ENCODE data around the gene C22orf15. TPM values are rescaled to one million over a fixed set of nuclear protein-coding genes. Genes with fewer than 3 reads are reported as not detected.
A peak's percentile ranks its signal among the peaks of the same experiment; 100 is the strongest.

The C22orf15 gene
- total and polyA plus RNA-seq, 2 experiments from 2014 or later: 0.37 TPM; not detected in 1

GRCh38 chr22:23782703-23783102 is 19.9 kb downstream of the C22orf15 start:
- DNase-seq (ENCODE audit: low spot score): no peak
- WGBS (ENCODE audit: low lambda C conversion rate, missing lambda C conversion rate): 92% methylated on average over 1 of the region's 1 CpG

DNA sequence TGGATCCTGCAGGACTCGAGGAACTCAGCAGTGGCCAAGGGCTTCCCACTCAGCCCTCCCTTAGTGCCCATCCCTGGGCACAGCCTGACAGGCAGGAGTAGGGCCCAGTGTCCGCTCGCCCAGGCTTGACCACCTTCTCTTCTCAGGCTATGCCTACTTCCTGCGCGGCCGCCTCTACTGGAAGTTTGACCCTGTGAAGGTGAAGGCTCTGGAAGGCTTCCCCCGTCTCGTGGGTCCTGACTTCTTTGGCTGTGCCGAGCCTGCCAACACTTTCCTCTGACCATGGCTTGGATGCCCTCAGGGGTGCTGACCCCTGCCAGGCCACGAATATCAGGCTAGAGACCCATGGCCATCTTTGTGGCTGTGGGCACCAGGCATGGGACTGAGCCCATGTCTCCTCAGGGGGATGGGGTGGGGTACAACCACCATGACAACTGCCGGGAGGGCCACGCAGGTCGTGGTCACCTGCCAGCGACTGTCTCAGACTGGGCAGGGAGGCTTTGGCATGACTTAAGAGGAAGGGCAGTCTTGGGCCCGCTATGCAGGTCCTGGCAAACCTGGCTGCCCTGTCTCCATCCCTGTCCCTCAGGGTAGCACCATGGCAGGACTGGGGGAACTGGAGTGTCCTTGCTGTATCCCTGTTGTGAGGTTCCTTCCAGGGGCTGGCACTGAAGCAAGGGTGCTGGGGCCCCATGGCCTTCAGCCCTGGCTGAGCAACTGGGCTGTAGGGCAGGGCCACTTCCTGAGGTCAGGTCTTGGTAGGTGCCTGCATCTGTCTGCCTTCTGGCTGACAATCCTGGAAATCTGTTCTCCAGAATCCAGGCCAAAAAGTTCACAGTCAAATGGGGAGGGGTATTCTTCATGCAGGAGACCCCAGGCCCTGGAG is 20.7 kb downstream of the C22orf15 start:
- H3K9me3 ChIP-seq (ENCODE audit: low read depth): no peaks in the 10 kb centered on the region
- DNase-seq (ENCODE audit: low spot score): peak; percentile 7
- H3K4me1 ChIP-seq (ENCODE audit: insufficient read depth): peaks cover 43% of the 10 kb centered on the region
- H3K27me3 ChIP-seq: no peaks in the 10 kb centered on the region
- TF ChIP-seq, protein P1, sequence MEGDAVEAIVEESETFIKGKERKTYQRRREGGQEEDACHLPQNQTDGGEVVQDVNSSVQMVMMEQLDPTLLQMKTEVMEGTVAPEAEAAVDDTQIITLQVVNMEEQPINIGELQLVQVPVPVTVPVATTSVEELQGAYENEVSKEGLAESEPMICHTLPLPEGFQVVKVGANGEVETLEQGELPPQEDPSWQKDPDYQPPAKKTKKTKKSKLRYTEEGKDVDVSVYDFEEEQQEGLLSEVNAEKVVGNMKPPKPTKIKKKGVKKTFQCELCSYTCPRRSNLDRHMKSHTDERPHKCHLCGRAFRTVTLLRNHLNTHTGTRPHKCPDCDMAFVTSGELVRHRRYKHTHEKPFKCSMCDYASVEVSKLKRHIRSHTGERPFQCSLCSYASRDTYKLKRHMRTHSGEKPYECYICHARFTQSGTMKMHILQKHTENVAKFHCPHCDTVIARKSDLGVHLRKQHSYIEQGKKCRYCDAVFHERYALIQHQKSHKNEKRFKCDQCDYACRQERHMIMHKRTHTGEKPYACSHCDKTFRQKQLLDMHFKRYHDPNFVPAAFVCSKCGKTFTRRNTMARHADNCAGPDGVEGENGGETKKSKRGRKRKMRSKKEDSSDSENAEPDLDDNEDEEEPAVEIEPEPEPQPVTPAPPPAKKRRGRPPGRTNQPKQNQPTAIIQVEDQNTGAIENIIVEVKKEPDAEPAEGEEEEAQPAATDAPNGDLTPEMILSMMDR (IDR thresholded peaks at IDR 0.05; ENCODE audit: poor library complexity): no peak
- no peak for TF ChIP-seq EZH2 (IDR thresholded peaks at IDR 0.05; ENCODE audit: borderline replicate concordance)
- TF ChIP-seq EZH2phosphoT487 (IDR thresholded peaks at IDR 0.05; ENCODE audit: low read depth, severe bottlenecking, unreplicated experiment): no peak
- WGBS (ENCODE audit: low lambda C conversion rate, missing lambda C conversion rate): 86% methylated on average over 15 of the region's 15 CpGs
- no peak overlapping the region for H3K4me3 ChIP-seq
- peaks cover 12% of the 10 kb centered on the region for H4K20me1 ChIP-seq (ENCODE audit: insufficient read depth, poor library complexity, severe bottlenecking)
- H3K79me2 ChIP-seq: peaks cover 14% of the 10 kb centered on the region
- H3K9me2 ChIP-seq (replicated peaks; ENCODE audit: insufficient read depth): no peaks in the 10 kb centered on the region
- H3K27ac ChIP-seq: peak overlapping the region; percentile 75
- no peak overlapping the region for H2AFZ ChIP-seq
- H3K4me2 ChIP-seq: peak overlapping the region; percentile 62
- no peaks in the 10 kb centered on the region for H3K36me3 ChIP-seq (replicated peaks; ENCODE audit: insufficient read depth, low read depth)

More at GRCh38 chr22:23782703-23783102, 19.9 kb downstream of the C22orf15 start:
- peak overlapping the region; percentile 75 for H3K27ac ChIP-seq
- H3K9me2 ChIP-seq (replicated peaks; ENCODE audit: insufficient read depth): no peaks in the 10 kb centered on the region
- H3K9me3 ChIP-seq (ENCODE audit: low read depth): no peaks in the 10 kb centered on the region
- no peaks in the 10 kb centered on the region for H3K36me3 ChIP-seq (replicated peaks; ENCODE audit: insufficient read depth, low read depth)
- no peak overlapping the region for H3K4me2 ChIP-seq
- H3K4me1 ChIP-seq (ENCODE audit: insufficient read depth): peaks cover 36% of the 10 kb centered on the region
- H4K20me1 ChIP-seq (ENCODE audit: insufficient read depth, poor library complexity, severe bottlenecking): peaks cover 4% of the 10 kb centered on the region
- no peak overlapping the region for H2AFZ ChIP-seq
- H3K4me3 ChIP-seq: no peak overlapping the region
- peaks cover 6% of the 10 kb centered on the region for H3K79me2 ChIP-seq
- H3K27me3 ChIP-seq: no peaks in the 10 kb centered on the region
- TF ChIP-seq EZH2phosphoT487 (IDR thresholded peaks at IDR 0.05; ENCODE audit: low read depth, severe bottlenecking, unreplicated experiment): no peak
- TF ChIP-seq EZH2 (IDR thresholded peaks at IDR 0.05; ENCODE audit: borderline replicate concordance): no peak
- TF ChIP-seq, protein P1 (IDR thresholded peaks at IDR 0.05; ENCODE audit: poor library complexity): no peak

DNA sequence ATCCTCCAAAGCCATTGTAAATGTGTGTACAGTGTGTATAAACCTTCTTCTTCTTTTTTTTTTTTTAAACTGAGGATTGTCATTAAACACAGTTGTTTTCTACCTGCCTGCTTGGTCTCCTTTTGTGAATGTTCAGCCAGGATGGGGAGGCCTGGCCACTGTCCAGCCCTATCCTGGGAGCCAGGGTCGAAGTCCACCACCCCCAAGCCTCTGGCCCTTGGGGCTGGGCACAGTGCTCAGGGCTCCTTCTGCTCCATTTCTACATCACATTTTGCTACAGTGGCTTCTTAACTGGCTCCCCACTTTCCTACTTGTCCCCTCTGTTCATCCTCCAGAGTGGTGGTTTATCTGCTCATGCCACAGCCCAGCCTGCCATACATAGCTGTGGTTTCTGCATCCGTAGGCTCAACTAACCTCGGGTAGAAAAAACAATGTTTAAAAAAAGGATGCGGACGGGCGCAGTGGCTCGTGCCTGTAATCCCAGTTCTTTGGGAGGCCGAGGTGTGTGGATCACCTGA is 21.5 kb downstream of the C22orf15 start:
- Histone ChIP-seq H3K4me1 (ENCODE audit: insufficient read depth) (peaks cover 50% of the 10 kb centered on the region), H3K4me3 (no peak overlapping the region), H3K27ac (peak overlapping the region; percentile 75), H3K36me3 (replicated peaks; ENCODE audit: insufficient read depth, low read depth) (no peaks in the 10 kb centered on the region), H3K27me3 (no peaks in the 10 kb centered on the region), H4K20me1 (ENCODE audit: insufficient read depth, poor library complexity, severe bottlenecking) (peaks cover 19% of the 10 kb centered on the region), H3K9me2 (replicated peaks; ENCODE audit: insufficient read depth) (no peaks in the 10 kb centered on the region), H3K79me2 (peaks cover 21% of the 10 kb centered on the region), H3K9me3 (ENCODE audit: low read depth) (no peaks in the 10 kb centered on the region), H3K4me2 (peak overlapping the region; percentile 62), H2AFZ (no peak overlapping the region)
- TF ChIP-seq, protein P1 (IDR thresholded peaks at IDR 0.05; ENCODE audit: poor library complexity): no peak
- no peak for TF ChIP-seq EZH2phosphoT487 (IDR thresholded peaks at IDR 0.05; ENCODE audit: low read depth, severe bottlenecking, unreplicated experiment)
- TF ChIP-seq EZH2 (IDR thresholded peaks at IDR 0.05; ENCODE audit: borderline replicate concordance): no peak
- peak; percentile 54 for DNase-seq (ENCODE audit: low spot score)
- WGBS (ENCODE audit: low lambda C conversion rate, missing lambda C conversion rate): 79% methylated on average over 8 of the region's 8 CpGs

All from hepatocyte (in vitro differentiated cells).